Neural progenitor cell (in vitro differentiated cells): Measurements from ENCODE around the gene NCS1. TPM values are rescaled to one million over a fixed set of nuclear protein-coding genes. Genes with fewer than 3 reads are reported as not detected.
A peak's percentile ranks its signal among the peaks of the same experiment; 100 is the strongest.

Source experiments
- DNase-seq: peaks from one replicate; pipeline ENCODE4 v3.0.0-alpha.2; 2016; ENCODE audit warnings: low spot score
- H2AFZ ChIP-seq: fragments of 200-600 bp; sonication (generic); replicated peaks from 2 replicates; pipeline ENCODE4 v1.6.1; 2016; ENCODE audit warnings: antibody characterized with exemption
- H3F3A ChIP-seq: fragments of 200-600 bp; sonication (generic); 2 replicates; pipeline ENCODE4 v1.6.1; 2016; ENCODE audit warnings: antibody characterized with exemption, low read depth
- H3K27ac ChIP-seq: fragments of 200-600 bp; sonication (generic); 2 replicates; pipeline ENCODE4 v1.5.1; 2016; ENCODE audit warnings: mild to moderate bottlenecking
- H3K27me3 ChIP-seq: fragments of 200-600 bp; sonication (generic); 2 replicates; pipeline ENCODE4 v1.6.1; 2016; ENCODE audit warnings: mild to moderate bottlenecking, moderate library complexity
- H3K36me3 ChIP-seq: fragments of 200-600 bp; sonication (generic); 2 replicates; pipeline ENCODE4 v1.5.1; 2016
- H3K4me1 ChIP-seq: fragments of 200-600 bp; sonication (generic); 2 replicates; pipeline ENCODE4 v1.6.1; 2016; ENCODE audit warnings: mixed run types
- H3K4me2 ChIP-seq: fragments of 200-600 bp; sonication (generic); 2 replicates; pipeline ENCODE4 v1.6.1; 2016
- H3K4me3 ChIP-seq: fragments of 200-600 bp; sonication (generic); 2 replicates; pipeline ENCODE4 v1.5.1; 2016
- H3K79me2 ChIP-seq: fragments of 200-600 bp; sonication (generic); 2 replicates; pipeline ENCODE4 v1.6.1; 2016; ENCODE audit warnings: low read depth
- H3K9ac ChIP-seq: fragments of 200-600 bp; sonication (generic); 2 replicates; pipeline ENCODE4 v1.6.1; 2016
- H3K9me3 ChIP-seq: fragments of 200-600 bp; sonication (generic); 2 replicates; pipeline ENCODE4 v1.5.1; 2016; ENCODE audit warnings: low read depth
- H4K20me1 ChIP-seq: fragments of 200-600 bp; sonication (generic); 2 replicates; pipeline ENCODE4 v1.6.1; 2016; ENCODE audit warnings: low read depth
- H3K27ac Mint-ChIP-seq: 3 replicates; pipeline ENCODE4 v1.8.0; 2021; ENCODE audit warnings: mixed read lengths
- H3K27me3 Mint-ChIP-seq: 2 replicates; pipeline ENCODE4 v1.8.0; 2022; ENCODE audit warnings: low read depth, mild to moderate bottlenecking, inconsistent platforms, moderate library complexity, mixed read lengths; ENCODE audit not compliant: insufficient read depth
- H3K36me3 Mint-ChIP-seq: 3 replicates; pipeline ENCODE4 v1.8.0; 2021; ENCODE audit warnings: mixed read lengths
- H3K4me1 Mint-ChIP-seq: 3 replicates; pipeline ENCODE4 v1.8.0; 2021; ENCODE audit warnings: mixed read lengths
- H3K4me3 Mint-ChIP-seq: 3 replicates; pipeline ENCODE4 v1.8.0; 2021; ENCODE audit warnings: mild to moderate bottlenecking, moderate library complexity, mixed read lengths
- H3K9me3 Mint-ChIP-seq: 3 replicates; pipeline ENCODE4 v1.8.0; 2020; ENCODE audit warnings: mixed read lengths
- CTCF ChIP-seq: fragments of 200-600 bp; sonication (generic); IDR thresholded peaks from 2 replicates; pipeline ENCODE4 v1.5.1; 2017; ENCODE audit warnings: antibody characterized with exemption, mild to moderate bottlenecking
- EZH2 ChIP-seq: fragments of 200-600 bp; sonication (generic); IDR thresholded peaks from 2 replicates; pipeline ENCODE4 v1.6.1; 2017; ENCODE audit warnings: antibody characterized with exemption, mild to moderate bottlenecking, moderate library complexity
- EZH2phosphoT487 ChIP-seq: fragments of 200-600 bp; sonication (generic); IDR thresholded peaks from 2 replicates; pipeline ENCODE4 v1.6.1; 2017; ENCODE audit warnings: antibody characterized with exemption
- total RNA-seq: library from RNA; depleted of rRNA; stranded (reverse); fragments of >200 nt; gene quantifications from 2 replicates; pipeline ENCODE4 v1.2.3, GENCODE V29; 2015; ENCODE audit warnings: low replicate concordance

Gene NCS1
- total RNA-seq, 1 donor from 2014 or later = 16.0 TPM

GRCh38 chr9:130189840-130190239 lies 17.6 kb downstream of the NCS1 start:
- H3K36me3 ChIP-seq = no peaks in the 10 kb centered on the region
- H3K27me3 Mint-ChIP-seq = peaks cover 9% of the 10 kb centered on the region

GRCh38 chr9:130191068-130191748 lies 19.0 kb downstream of the NCS1 start:
- peaks cover 49% of the 10 kb centered on the region for H3K4me1 Mint-ChIP-seq
- no peak overlapping the region for H3K9ac ChIP-seq
- no peak overlapping the region for H3K4me2 ChIP-seq
- no peaks in the 10 kb centered on the region for H3K36me3 ChIP-seq
- peaks cover 8% of the 10 kb centered on the region for H3F3A ChIP-seq
- peaks cover 64% of the 10 kb centered on the region for H3K79me2 ChIP-seq
- no peak overlapping the region for H3K4me3 Mint-ChIP-seq
- H3K27ac ChIP-seq = no peak overlapping the region
- H3K9me3 Mint-ChIP-seq = no peaks in the 10 kb centered on the region
- no peak for TF ChIP-seq EZH2phosphoT487
- TF ChIP-seq CTCF = no peak
- no peak for TF ChIP-seq EZH2
- no peak overlapping the region for H3K4me3 ChIP-seq
- DNase-seq = no peak
- peaks cover 33% of the 10 kb centered on the region for H3K4me1 ChIP-seq
- H3K27me3 Mint-ChIP-seq = peaks cover 5% of the 10 kb centered on the region
- H3K36me3 Mint-ChIP-seq = no peaks in the 10 kb centered on the region
- no peaks in the 10 kb centered on the region for H3K27me3 ChIP-seq
- no peak overlapping the region for H3K27ac Mint-ChIP-seq
- H3K9me3 ChIP-seq = no peaks in the 10 kb centered on the region
- no peak overlapping the region for H2AFZ ChIP-seq
- peaks cover 23% of the 10 kb centered on the region for H4K20me1 ChIP-seq

More at GRCh38 chr9:130189840-130190239, 17.6 kb downstream of the NCS1 start:
- no peak overlapping the region for H2AFZ ChIP-seq
- no peak overlapping the region for H3K27ac Mint-ChIP-seq
- peak overlapping the region; percentile 33 for H3K4me3 Mint-ChIP-seq
- H3K9me3 ChIP-seq = no peaks in the 10 kb centered on the region
- H3K4me3 ChIP-seq = no peak overlapping the region
- H3F3A ChIP-seq = peaks cover 21% of the 10 kb centered on the region
- H3K79me2 ChIP-seq = peaks cover 62% of the 10 kb centered on the region
- TF ChIP-seq CTCF (no peak), EZH2phosphoT487 (no peak), EZH2 (no peak)
- H3K36me3 Mint-ChIP-seq = no peaks in the 10 kb centered on the region
- H3K4me1 ChIP-seq = peaks cover 46% of the 10 kb centered on the region
- no peak overlapping the region for H3K27ac ChIP-seq
- peaks cover 59% of the 10 kb centered on the region for H3K4me1 Mint-ChIP-seq
- peaks cover 32% of the 10 kb centered on the region for H4K20me1 ChIP-seq
- no peaks in the 10 kb centered on the region for H3K27me3 ChIP-seq
- no peak overlapping the region for H3K9ac ChIP-seq
- H3K9me3 Mint-ChIP-seq = no peaks in the 10 kb centered on the region
- DNase-seq = no peak
- H3K4me2 ChIP-seq = no peak overlapping the region

GRCh38 chr9:130191749-130192120 lies 19.5 kb downstream of the NCS1 start:
- no peaks in the 10 kb centered on the region for H3K27me3 ChIP-seq
- TF ChIP-seq EZH2 (no peak), CTCF (no peak), EZH2phosphoT487 (no peak)
- no peak overlapping the region for H3K4me3 Mint-ChIP-seq
- peaks cover 64% of the 10 kb centered on the region for H3K79me2 ChIP-seq
- H3K4me1 ChIP-seq = peaks cover 35% of the 10 kb centered on the region
- H3K9ac ChIP-seq = no peak overlapping the region
- peaks cover 2% of the 10 kb centered on the region for H3K27me3 Mint-ChIP-seq
- no peak overlapping the region for H3K27ac Mint-ChIP-seq
- no peaks in the 10 kb centered on the region for H3K36me3 Mint-ChIP-seq
- no peak overlapping the region for H3K4me2 ChIP-seq
- no peaks in the 10 kb centered on the region for H3K9me3 ChIP-seq
- H3K36me3 ChIP-seq = no peaks in the 10 kb centered on the region
- H3K4me3 ChIP-seq = no peak overlapping the region
- no peak overlapping the region for H3K27ac ChIP-seq
- peaks cover 8% of the 10 kb centered on the region for H3F3A ChIP-seq
- peaks cover 19% of the 10 kb centered on the region for H4K20me1 ChIP-seq
- no peaks in the 10 kb centered on the region for H3K9me3 Mint-ChIP-seq
- no peak for DNase-seq
- peaks cover 46% of the 10 kb centered on the region for H3K4me1 Mint-ChIP-seq
- H2AFZ ChIP-seq = no peak overlapping the region
